Measurements from ENCODE around the gene ZNF425.
"Not testable (repeated sequence)": the region's sequence is repeated elsewhere in the genome, so short reads cannot be mapped to it uniquely, and the experiment has no call there.

Gene ZNF425

GRCh38 chr7:149130572-149131198, 4.6 kb upstream of the ZNF425 start:
- DNase-seq, result no peak

GRCh38 chr7:149126662-149127266, 640 bp upstream of the ZNF425 start:
- peak; percentile 54 to 89 (median 85) for DNase-seq

GRCh38 chr7:149125189-149125862, 798 bp downstream of the ZNF425 start:
- DNase-seq, result no peak

GRCh38 chr7:149109969-149110368, 16.2 kb downstream of the ZNF425 start:
- no peak for DNase-seq

- DNase-seq, result no peak
Observed at GRCh38 chr7:149104749-149105148, 21.4 kb downstream of the ZNF425 start.

GRCh38 chr7:149104214-149104613, 21.9 kb downstream of the ZNF425 start:
- DNase-seq, result no peak

GRCh38 chr7:149103424-149103823, 22.7 kb downstream of the ZNF425 start:
- no peak for DNase-seq

GRCh38 chr7:149102666-149103065, 23.5 kb downstream of the ZNF425 start:
- no peak for DNase-seq

GRCh38 chr7:149100821-149101220, 25.3 kb downstream of the ZNF425 start:
- no peak for DNase-seq

- DNase-seq, result no peak
Observed at GRCh38 chr7:149099058-149099457, 27.1 kb downstream of the ZNF425 start.

- DNase-seq, result no peak
Observed at GRCh38 chr7:149097088-149097487, 29.0 kb downstream of the ZNF425 start.

GRCh38 chr7:149093228-149093627, 32.9 kb downstream of the ZNF425 start:
- no peak for DNase-seq

GRCh38 chr7:149092244-149092643, 33.9 kb downstream of the ZNF425 start:
- not testable (repeated sequence) for DNase-seq

GRCh38 chr7:149090397-149091195, 35.5 kb downstream of the ZNF425 start, which contains the start of gene ZNF786:
ZNF786 (minus strand) TSS chr7:149090718; CDS start chr7:149090640, 78 bp downstream.
- DNase-seq, result peak; percentile 94 to 97 (median 96)

- DNase-seq, result no peak
Observed at GRCh38 chr7:149087376-149087775, 38.7 kb downstream of the ZNF425 start.

- DNase-seq, result no peak
Observed at GRCh38 chr7:149085866-149086265, 40.3 kb downstream of the ZNF425 start.

- DNase-seq, result no peak
Observed at GRCh38 chr7:149084407-149084806, 41.7 kb downstream of the ZNF425 start.

GRCh38 chr7:149081914-149082313, 44.2 kb downstream of the ZNF425 start:
- DNase-seq, result no peak

GRCh38 chr7:149077594-149077993, 48.5 kb downstream of the ZNF425 start:
- DNase-seq, result no peak

GRCh38 chr7:149075286-149075685, 50.8 kb downstream of the ZNF425 start:
- DNase-seq, result no peak

- DNase-seq, result no peak
Observed at GRCh38 chr7:149074116-149074885, 51.8 kb downstream of the ZNF425 start.

- no peak for DNase-seq
Observed at GRCh38 chr7:149072438-149072775, 53.7 kb downstream of the ZNF425 start.
